ENCODE results near the gene IVNS1ABP.

GRCh38 chr1:185358957-185359356 is 41.9 kb upstream of the IVNS1ABP start:
- TF ChIP-seq, protein P1, sequence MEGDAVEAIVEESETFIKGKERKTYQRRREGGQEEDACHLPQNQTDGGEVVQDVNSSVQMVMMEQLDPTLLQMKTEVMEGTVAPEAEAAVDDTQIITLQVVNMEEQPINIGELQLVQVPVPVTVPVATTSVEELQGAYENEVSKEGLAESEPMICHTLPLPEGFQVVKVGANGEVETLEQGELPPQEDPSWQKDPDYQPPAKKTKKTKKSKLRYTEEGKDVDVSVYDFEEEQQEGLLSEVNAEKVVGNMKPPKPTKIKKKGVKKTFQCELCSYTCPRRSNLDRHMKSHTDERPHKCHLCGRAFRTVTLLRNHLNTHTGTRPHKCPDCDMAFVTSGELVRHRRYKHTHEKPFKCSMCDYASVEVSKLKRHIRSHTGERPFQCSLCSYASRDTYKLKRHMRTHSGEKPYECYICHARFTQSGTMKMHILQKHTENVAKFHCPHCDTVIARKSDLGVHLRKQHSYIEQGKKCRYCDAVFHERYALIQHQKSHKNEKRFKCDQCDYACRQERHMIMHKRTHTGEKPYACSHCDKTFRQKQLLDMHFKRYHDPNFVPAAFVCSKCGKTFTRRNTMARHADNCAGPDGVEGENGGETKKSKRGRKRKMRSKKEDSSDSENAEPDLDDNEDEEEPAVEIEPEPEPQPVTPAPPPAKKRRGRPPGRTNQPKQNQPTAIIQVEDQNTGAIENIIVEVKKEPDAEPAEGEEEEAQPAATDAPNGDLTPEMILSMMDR (conservative IDR thresholded peaks at IDR 0.05 in 1 of 2, IDR thresholded peaks at IDR 0.05 in 1 of 2; ENCODE audit: extremely low read depth in 1 of 2, insufficient read depth in 1 of 2, low read depth in 1 of 2, low read length in 2 of 2) = no peak
- TF ChIP-seq EZH2 (IDR thresholded peaks at IDR 0.05; ENCODE audit: borderline replicate concordance, low read length) = no peak
